Measurements from ENCODE around the gene SPG21.
A peak's percentile ranks its signal among the peaks of the same experiment; 100 is the strongest.

The SPG21 gene

DNA sequence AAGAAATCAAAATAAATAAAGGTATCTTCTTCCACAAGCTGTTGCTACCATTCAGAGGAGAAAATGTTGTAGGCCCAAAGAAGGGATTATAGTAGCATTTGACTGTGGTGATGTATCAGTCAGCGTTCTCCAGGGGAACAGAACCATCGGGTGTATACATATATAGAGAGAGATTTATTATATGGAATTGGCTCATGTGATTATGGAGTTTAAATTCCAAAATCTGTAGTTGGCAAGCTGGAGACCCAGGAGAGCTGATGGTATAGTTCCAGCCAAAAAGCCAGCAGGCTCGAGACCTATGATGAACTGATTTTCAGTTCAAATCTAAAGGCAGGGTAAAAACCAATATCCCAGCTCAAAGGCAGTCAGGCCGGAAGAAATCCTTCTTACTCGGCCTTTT is 7.4 kb upstream of the SPG21 start:
- TF ChIP-seq, protein P1, sequence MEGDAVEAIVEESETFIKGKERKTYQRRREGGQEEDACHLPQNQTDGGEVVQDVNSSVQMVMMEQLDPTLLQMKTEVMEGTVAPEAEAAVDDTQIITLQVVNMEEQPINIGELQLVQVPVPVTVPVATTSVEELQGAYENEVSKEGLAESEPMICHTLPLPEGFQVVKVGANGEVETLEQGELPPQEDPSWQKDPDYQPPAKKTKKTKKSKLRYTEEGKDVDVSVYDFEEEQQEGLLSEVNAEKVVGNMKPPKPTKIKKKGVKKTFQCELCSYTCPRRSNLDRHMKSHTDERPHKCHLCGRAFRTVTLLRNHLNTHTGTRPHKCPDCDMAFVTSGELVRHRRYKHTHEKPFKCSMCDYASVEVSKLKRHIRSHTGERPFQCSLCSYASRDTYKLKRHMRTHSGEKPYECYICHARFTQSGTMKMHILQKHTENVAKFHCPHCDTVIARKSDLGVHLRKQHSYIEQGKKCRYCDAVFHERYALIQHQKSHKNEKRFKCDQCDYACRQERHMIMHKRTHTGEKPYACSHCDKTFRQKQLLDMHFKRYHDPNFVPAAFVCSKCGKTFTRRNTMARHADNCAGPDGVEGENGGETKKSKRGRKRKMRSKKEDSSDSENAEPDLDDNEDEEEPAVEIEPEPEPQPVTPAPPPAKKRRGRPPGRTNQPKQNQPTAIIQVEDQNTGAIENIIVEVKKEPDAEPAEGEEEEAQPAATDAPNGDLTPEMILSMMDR (IDR thresholded peaks at IDR 0.05; ENCODE audit: control insufficient read depth, extremely low read depth, insufficient read depth): no peak
- no peak for DNase-seq (ENCODE audit: low read depth)
- no peak overlapping the region for H3K4me3 ChIP-seq (ENCODE audit: low read depth, low read length)

DNA sequence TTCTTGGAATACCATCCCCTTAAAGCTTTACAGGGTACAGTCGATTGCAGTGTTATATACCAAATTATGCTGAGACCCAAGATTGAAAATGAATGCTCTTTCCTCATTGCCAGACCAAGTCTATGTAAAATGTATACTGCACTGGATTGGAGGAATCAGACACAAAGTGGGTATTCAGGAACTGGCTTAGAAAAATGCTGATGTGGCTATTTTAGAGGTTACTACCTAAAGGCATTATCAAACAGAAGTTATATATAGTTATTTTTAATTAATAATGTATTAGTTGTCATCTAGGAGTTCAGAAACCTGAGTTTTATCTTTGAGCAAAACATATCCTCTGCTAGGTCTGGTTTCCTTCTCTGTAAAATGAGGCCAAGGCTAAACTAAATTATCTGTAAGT is 3.6 kb upstream of the SPG21 start:
- no peak for DNase-seq (ENCODE audit: low read depth)
- no peak overlapping the region for H3K4me3 ChIP-seq (ENCODE audit: low read depth, low read length)
- TF ChIP-seq, protein P1 (IDR thresholded peaks at IDR 0.05; ENCODE audit: control insufficient read depth, extremely low read depth, insufficient read depth): no peak

DNA sequence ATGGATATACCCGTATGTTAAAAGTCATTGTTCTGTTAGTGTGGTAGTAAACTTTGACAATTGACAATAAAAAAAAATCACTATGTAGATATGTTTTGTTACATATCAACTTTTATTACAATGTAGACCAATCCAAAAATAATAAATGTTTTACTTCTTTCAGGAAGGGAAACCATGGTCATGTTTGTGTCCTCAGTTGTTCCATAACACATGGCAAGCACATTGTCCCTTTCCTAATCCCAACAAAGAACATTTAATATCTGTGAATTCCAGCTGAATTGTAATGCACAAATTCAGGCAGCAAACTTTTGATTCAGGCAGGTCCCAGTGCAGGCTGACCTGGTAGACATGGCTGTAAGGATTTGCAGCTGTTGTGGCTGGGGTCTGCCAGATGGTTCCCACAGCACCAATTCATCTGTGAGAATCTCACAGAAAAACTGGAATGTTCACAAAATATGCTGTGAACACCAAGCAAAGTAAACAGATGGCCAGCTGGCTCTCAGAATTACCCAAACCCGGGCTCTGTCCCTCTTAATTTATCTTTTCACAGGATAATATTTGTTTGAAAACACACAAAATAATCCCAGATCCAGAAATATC is 1.9 kb upstream of the SPG21 start:
- TF ChIP-seq, protein P1 (IDR thresholded peaks at IDR 0.05; ENCODE audit: control insufficient read depth, extremely low read depth, insufficient read depth): no peak
- DNase-seq (ENCODE audit: low read depth): no peak
- no peak overlapping the region for H3K4me3 ChIP-seq (ENCODE audit: low read depth, low read length)

DNA sequence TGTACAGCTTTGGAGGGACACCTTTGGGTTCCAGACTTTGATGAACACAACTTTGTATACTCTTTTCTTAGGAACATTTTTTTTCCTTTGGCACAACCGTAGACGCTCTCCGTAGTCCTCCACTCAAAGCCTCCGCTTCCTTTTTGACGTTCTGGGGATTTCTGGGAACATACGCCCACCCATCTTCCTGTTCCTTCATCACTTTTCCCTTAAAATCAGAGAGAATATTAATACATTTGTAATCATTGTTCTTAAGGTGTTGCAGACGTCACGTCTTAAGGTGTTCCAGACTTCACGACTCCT is 405 bp upstream of the SPG21 start:
- no peak for DNase-seq (ENCODE audit: low read depth)
- peak overlapping the region; percentile 87 for H3K4me3 ChIP-seq (ENCODE audit: low read depth, low read length)
- TF ChIP-seq, protein P1 (IDR thresholded peaks at IDR 0.05; ENCODE audit: control insufficient read depth, extremely low read depth, insufficient read depth): no peak

DNA sequence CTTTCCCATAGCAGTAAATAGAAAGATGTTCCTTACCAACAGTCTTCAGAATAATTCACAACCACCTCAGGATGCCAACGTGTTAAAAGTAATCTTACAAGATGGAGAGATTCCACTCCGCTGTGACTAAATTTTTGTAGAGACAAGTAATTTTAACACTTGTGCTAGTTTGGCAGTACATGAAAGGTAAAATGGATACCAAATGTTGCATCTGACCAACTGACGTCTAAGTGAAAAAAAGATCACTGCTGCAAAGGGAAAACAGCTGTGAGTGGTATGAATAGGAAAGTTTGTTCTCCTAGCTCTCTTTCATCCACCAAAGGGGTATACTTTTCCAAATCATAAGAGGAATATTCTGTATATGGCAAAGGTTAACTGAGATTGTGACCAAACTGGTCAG is 2.6 kb downstream of the SPG21 start:
- TF ChIP-seq, protein P1 (IDR thresholded peaks at IDR 0.05; ENCODE audit: control insufficient read depth, extremely low read depth, insufficient read depth): no peak
- no peak overlapping the region for H3K4me3 ChIP-seq (ENCODE audit: low read depth, low read length)
- DNase-seq (ENCODE audit: low read depth): no peak

DNA sequence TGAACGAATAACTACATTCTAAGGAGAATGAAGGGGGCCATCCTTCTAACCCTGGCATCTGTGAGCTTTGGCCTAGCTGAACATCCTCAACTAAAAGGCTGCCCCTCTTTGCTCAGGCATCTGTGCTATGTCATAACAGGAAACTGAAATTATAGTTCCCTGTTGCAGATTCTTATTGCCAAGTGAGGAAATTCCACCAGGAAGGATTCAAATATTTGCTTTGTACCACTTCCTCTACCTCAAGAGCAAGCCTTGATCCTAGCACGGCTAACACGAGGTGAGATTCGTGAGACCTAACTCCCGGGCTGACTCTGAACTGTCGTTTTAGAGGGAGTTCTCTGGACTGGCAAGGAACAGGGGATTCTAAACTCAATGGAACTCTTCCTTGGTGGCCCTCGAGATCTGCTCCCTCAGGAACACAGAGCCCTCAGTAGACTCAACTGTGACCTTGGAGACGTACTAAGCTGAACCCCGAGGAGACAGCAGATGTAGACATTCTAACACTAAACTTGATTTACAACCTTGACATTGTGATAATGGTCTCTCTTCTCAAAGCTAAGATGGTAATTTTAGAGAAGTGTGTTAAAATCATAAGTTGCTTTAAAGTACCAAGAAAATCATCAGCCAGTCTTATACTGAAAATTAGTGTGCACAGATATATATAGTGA is 4.2 kb downstream of the SPG21 start:
- TF ChIP-seq, protein P1 (IDR thresholded peaks at IDR 0.05; ENCODE audit: control insufficient read depth, extremely low read depth, insufficient read depth): no peak
- H3K4me3 ChIP-seq (ENCODE audit: low read depth, low read length): 0 out of 2 replicates have a peak overlapping the region, but pooled peaks have one; percentile 6
- peak; percentile 50 for DNase-seq (ENCODE audit: low read depth)

DNA sequence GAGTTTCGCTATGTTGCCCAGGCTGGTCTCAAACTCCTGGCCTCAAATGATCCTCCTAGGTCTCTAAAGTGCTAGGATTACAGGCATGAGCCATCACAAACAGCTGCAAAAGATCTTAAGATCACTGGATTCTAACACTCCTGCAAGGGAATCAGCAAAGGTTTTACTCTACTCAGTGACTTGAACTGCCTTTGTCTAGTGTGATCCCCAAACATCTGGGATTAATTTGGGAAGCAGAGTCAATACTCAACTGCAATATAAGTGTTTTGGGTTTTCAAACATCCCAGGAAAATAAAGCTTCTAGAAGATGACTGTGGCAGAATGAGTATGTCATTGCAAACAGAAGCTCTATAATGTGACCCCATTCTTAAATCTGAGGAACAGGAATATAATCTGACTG is 7.2 kb downstream of the SPG21 start:
- no peak overlapping the region for H3K4me3 ChIP-seq (ENCODE audit: low read depth, low read length)
- no peak for DNase-seq (ENCODE audit: low read depth)
- TF ChIP-seq, protein P1 (IDR thresholded peaks at IDR 0.05; ENCODE audit: control insufficient read depth, extremely low read depth, insufficient read depth): no peak
